ENCODE measurements around the gene ARRDC3. TPM values are rescaled to one million over a fixed set of nuclear protein-coding genes. Genes with fewer than 3 reads are reported as not detected.
A peak's percentile ranks its signal among the peaks of the same experiment; 100 is the strongest.

Gene ARRDC3
- total RNA-seq, 6 experiments from 2014 or later = 26.2 to 45.0 (median 38.1) TPM

GRCh38 chr5:91409304-91409703, 26.2 kb upstream of the ARRDC3 start:
- Mint-ChIP-seq H3K4me1 (ENCODE audit: low read depth) (peaks cover 1% of the 10 kb centered on the region; the same call in 1 of the 2 replicates), H3K27me3 (ENCODE audit: insufficient read depth) (peaks cover 2% of the 10 kb centered on the region; the same call in 1 of the 2 replicates), H3K9me3 (no peaks in the 10 kb centered on the region), H3K36me3 (ENCODE audit: low read depth) (no peaks in the 10 kb centered on the region), H3K4me3 (no peak overlapping the region), H3K27ac (no peak overlapping the region)
- no peak for DNase-seq
- TF ChIP-seq CTCF (IDR thresholded peaks at IDR 0.05) = no peak

- Mint-ChIP-seq H3K4me1 (ENCODE audit: low read depth) (peaks cover 7% of the 10 kb centered on the region), H3K4me3 (no peak overlapping the region), H3K36me3 (ENCODE audit: low read depth) (no peaks in the 10 kb centered on the region), H3K27me3 (ENCODE audit: insufficient read depth) (peaks cover 2% of the 10 kb centered on the region; the same call in 1 of the 2 replicates), H3K9me3 (no peaks in the 10 kb centered on the region), H3K27ac (no peak overlapping the region)
- TF ChIP-seq CTCF (IDR thresholded peaks at IDR 0.05) = no peak
- no peak for DNase-seq
Observed at GRCh38 chr5:91408710-91409109, 25.6 kb upstream of the ARRDC3 start.

- no peak overlapping the region for H3K27ac Mint-ChIP-seq
- peaks cover 15% of the 10 kb centered on the region for H3K4me1 Mint-ChIP-seq (ENCODE audit: low read depth)
- no peak for DNase-seq
- no peaks in the 10 kb centered on the region for H3K27me3 Mint-ChIP-seq (ENCODE audit: insufficient read depth)
- TF ChIP-seq CTCF (IDR thresholded peaks at IDR 0.05) = no peak
- H3K4me3 Mint-ChIP-seq = no peak overlapping the region
- no peaks in the 10 kb centered on the region for H3K36me3 Mint-ChIP-seq (ENCODE audit: low read depth)
- H3K9me3 Mint-ChIP-seq = no peaks in the 10 kb centered on the region
Observed at GRCh38 chr5:91407204-91407603, 24.1 kb upstream of the ARRDC3 start.

- Mint-ChIP-seq H3K4me3 (no peak overlapping the region), H3K27me3 (ENCODE audit: insufficient read depth) (no peaks in the 10 kb centered on the region), H3K9me3 (no peaks in the 10 kb centered on the region), H3K36me3 (ENCODE audit: low read depth) (no peaks in the 10 kb centered on the region), H3K27ac (no peak overlapping the region), H3K4me1 (ENCODE audit: low read depth) (peaks cover 15% of the 10 kb centered on the region)
- TF ChIP-seq CTCF (IDR thresholded peaks at IDR 0.05) = no peak
- peak; percentile 15 for DNase-seq
Observed at GRCh38 chr5:91403438-91403837, 20.3 kb upstream of the ARRDC3 start.

GRCh38 chr5:91401175-91401574, 18.1 kb upstream of the ARRDC3 start:
- H3K4me3 Mint-ChIP-seq = no peak overlapping the region
- H3K36me3 Mint-ChIP-seq (ENCODE audit: low read depth) = no peaks in the 10 kb centered on the region
- H3K27ac Mint-ChIP-seq = no peak overlapping the region
- TF ChIP-seq CTCF (IDR thresholded peaks at IDR 0.05) = no peak
- H3K9me3 Mint-ChIP-seq = no peaks in the 10 kb centered on the region
- no peak for DNase-seq
- no peaks in the 10 kb centered on the region for H3K27me3 Mint-ChIP-seq (ENCODE audit: insufficient read depth)
- peaks cover 15% of the 10 kb centered on the region for H3K4me1 Mint-ChIP-seq (ENCODE audit: low read depth)

- H3K4me1 Mint-ChIP-seq (ENCODE audit: low read depth) = no peaks in the 10 kb centered on the region
- no peaks in the 10 kb centered on the region for H3K27me3 Mint-ChIP-seq (ENCODE audit: insufficient read depth)
- H3K4me3 Mint-ChIP-seq = no peak overlapping the region
- H3K27ac Mint-ChIP-seq = no peak overlapping the region
- no peaks in the 10 kb centered on the region for H3K36me3 Mint-ChIP-seq (ENCODE audit: low read depth)
- no peaks in the 10 kb centered on the region for H3K9me3 Mint-ChIP-seq
- no peak for TF ChIP-seq CTCF (IDR thresholded peaks at IDR 0.05)
- DNase-seq = no peak
Observed at GRCh38 chr5:91397791-91398190, 14.7 kb upstream of the ARRDC3 start.
